Upper lobe of right lung (tissue), 1 donor: ENCODE measurements around the gene SEPTIN7. TPM values are rescaled to one million over a fixed set of nuclear protein-coding genes. Genes with fewer than 3 reads are reported as not detected.

Experiments
- ATAC-seq: fragments of 200-7000 bp; cut with Tn5 transposase; one replicate; pipeline ENCODE4 v1.9.1; 2020; ENCODE audit warnings: mild to moderate bottlenecking, moderate library complexity
- DNase-seq: peaks from one replicate; pipeline ENCODE4 v3.0.0-alpha.2; 2020
- H3K27ac ChIP-seq: fragments of 200-600 bp; one replicate; pipeline ENCODE4 v1.8.0; 2022
- H3K27me3 ChIP-seq: fragments of 200-600 bp; one replicate; pipeline ENCODE4 v1.8.0; 2022; ENCODE audit warnings: mild to moderate bottlenecking
- H3K36me3 ChIP-seq: fragments of 200-600 bp; one replicate; pipeline ENCODE4 v1.8.0; 2022
- H3K4me1 ChIP-seq: fragments of 200-600 bp; one replicate; pipeline ENCODE4 v1.8.0; 2022
- H3K4me3 ChIP-seq: fragments of 200-600 bp; one replicate; pipeline ENCODE4 v1.8.0; 2022; ENCODE audit warnings: mild to moderate bottlenecking
- H3K9me3 ChIP-seq: fragments of 200-600 bp; one replicate; pipeline ENCODE4 v1.8.0; 2022
- CTCF ChIP-seq: fragments of 200-600 bp; IDR thresholded peaks from one replicate; pipeline ENCODE4 v1.8.0; 2022; ENCODE audit warnings: antibody characterized with exemption
- intact Hi-C: fragments of 100-400 bp; cut with DNase I; formaldehyde crosslinking; loops from one replicate; pipeline ENCODE4 v1.11.0; 2022
- total RNA-seq: library from RNA; stranded (reverse); fragmentation: NEBNext Ultra II Directional; extraction: Animal tissue kit (Norgen Biotek cat#: 25700); gene quantifications from one replicate; pipeline ENCODE4 v1.2.1, GENCODE V29; 2021
- donor health status: DM: no; HTN: yes; CAD: no; lungs with severe emphysema.

SEPTIN7 gene
- total RNA-seq, 1 donor from 2014 or later, result 202 TPM

- H3K27ac ChIP-seq, result no peak overlapping the region
- H3K9me3 ChIP-seq, result peaks cover 9% of the 10 kb centered on the region
- intact Hi-C loops, result no loop called here
- H3K4me3 ChIP-seq, result no peak overlapping the region
- no peak for DNase-seq
- H3K4me1 ChIP-seq, result peaks cover 23% of the 10 kb centered on the region
- H3K27me3 ChIP-seq, result no peaks in the 10 kb centered on the region
- no peak for TF ChIP-seq CTCF
- ATAC-seq, result no peak
- no peaks in the 10 kb centered on the region for H3K36me3 ChIP-seq
Measured at GRCh38 chr7:35820858-35821257, 20.0 kb downstream of the SEPTIN7 start.

GRCh38 chr7:35823440-35823839 is 22.6 kb downstream of the SEPTIN7 start:
- Histone ChIP-seq H3K27me3 (no peaks in the 10 kb centered on the region), H3K9me3 (peaks cover 9% of the 10 kb centered on the region), H3K27ac (no peak overlapping the region), H3K36me3 (no peaks in the 10 kb centered on the region), H3K4me1 (peaks cover 38% of the 10 kb centered on the region), H3K4me3 (no peak overlapping the region)
- no peak for TF ChIP-seq CTCF
- no peak for DNase-seq
- intact Hi-C loops, result no loop called here
- no peak for ATAC-seq

GRCh38 chr7:35825974-35826373 is 25.1 kb downstream of the SEPTIN7 start:
- intact Hi-C loops, result no loop called here

GRCh38 chr7:35826751-35827150 is 25.9 kb downstream of the SEPTIN7 start:
- Histone ChIP-seq H3K4me1 (peaks cover 57% of the 10 kb centered on the region), H3K27me3 (no peaks in the 10 kb centered on the region), H3K9me3 (no peaks in the 10 kb centered on the region), H3K27ac (no peak overlapping the region), H3K4me3 (no peak overlapping the region), H3K36me3 (no peaks in the 10 kb centered on the region)
- no peak for DNase-seq
- no peak for TF ChIP-seq CTCF
- ATAC-seq, result no peak
- intact Hi-C loops, result no loop called here

More at GRCh38 chr7:35825974-35826373, 25.1 kb downstream of the SEPTIN7 start:
- DNase-seq (no peak), ATAC-seq (no peak)
- peaks cover 52% of the 10 kb centered on the region for H3K4me1 ChIP-seq
- no peak overlapping the region for H3K27ac ChIP-seq
- H3K27me3 ChIP-seq, result no peaks in the 10 kb centered on the region
- no peaks in the 10 kb centered on the region for H3K9me3 ChIP-seq
- TF ChIP-seq CTCF, result no peak
- H3K36me3 ChIP-seq, result no peaks in the 10 kb centered on the region
- H3K4me3 ChIP-seq, result no peak overlapping the region

GRCh38 chr7:35828817-35829216 is 28.0 kb downstream of the SEPTIN7 start:
- H3K4me3 ChIP-seq, result no peak overlapping the region
- no peaks in the 10 kb centered on the region for H3K27me3 ChIP-seq
- intact Hi-C loops, result no loop called here
- ATAC-seq, result no peak
- TF ChIP-seq CTCF, result no peak
- H3K9me3 ChIP-seq, result no peaks in the 10 kb centered on the region
- H3K27ac ChIP-seq, result no peak overlapping the region
- H3K36me3 ChIP-seq, result peaks cover 10% of the 10 kb centered on the region
- H3K4me1 ChIP-seq, result peaks cover 66% of the 10 kb centered on the region
- DNase-seq, result no peak

GRCh38 chr7:35831208-35831607 is 30.4 kb downstream of the SEPTIN7 start:
- Histone ChIP-seq H3K4me1 (peaks cover 51% of the 10 kb centered on the region), H3K36me3 (peaks cover 15% of the 10 kb centered on the region), H3K27me3 (no peaks in the 10 kb centered on the region), H3K27ac (no peak overlapping the region), H3K4me3 (no peak overlapping the region), H3K9me3 (no peaks in the 10 kb centered on the region)
- intact Hi-C loops, result no loop called here
- no peak for DNase-seq
- ATAC-seq, result no peak
- TF ChIP-seq CTCF, result no peak
